GM19452 (cell line): ENCODE results near the gene GSTT4.
"Not testable (repeated sequence)": the region's sequence is repeated elsewhere in the genome, so short reads cannot be mapped to it uniquely, and the experiment has no call there.

Experiments
- ATAC-seq: cut with Tn5 transposase; IDR thresholded peaks from one replicate; pipeline ENCODE4 v1.9.1; 2021; ENCODE audit not compliant: unreplicated experiment

GSTT4 gene

GRCh38 chr22:24005201-24005600, at the start of gene GSTT4:
Gene GSTT4 (minus strand): TSS chr22:24005453. CDS start chr22:24005356, 97 bp downstream.
- ATAC-seq, result no peak

- ATAC-seq, result no peak
Measured at GRCh38 chr22:24054356-24054755, 49.1 kb upstream of the GSTT4 start.

- ATAC-seq, result no peak
Measured at GRCh38 chr22:24053481-24054226, 48.4 kb upstream of the GSTT4 start.

GRCh38 chr22:24051568-24051967, 46.3 kb upstream of the GSTT4 start:
- no peak for ATAC-seq

GRCh38 chr22:24051028-24051427, 45.8 kb upstream of the GSTT4 start:
- no peak for ATAC-seq

- ATAC-seq, result no peak
Measured at GRCh38 chr22:24049978-24050377, 44.7 kb upstream of the GSTT4 start.

- no peak for ATAC-seq
Measured at GRCh38 chr22:24049211-24049610, 44.0 kb upstream of the GSTT4 start.

GRCh38 chr22:24046024-24046423, 40.8 kb upstream of the GSTT4 start:
- ATAC-seq, result no peak

GRCh38 chr22:24043958-24044357, 38.7 kb upstream of the GSTT4 start:
- no peak for ATAC-seq

GRCh38 chr22:24043465-24043864, 38.2 kb upstream of the GSTT4 start:
- not testable (repeated sequence) for ATAC-seq

- ATAC-seq, result no peak
Measured at GRCh38 chr22:24040946-24041345, 35.7 kb upstream of the GSTT4 start.

- ATAC-seq, result no peak
Measured at GRCh38 chr22:24039046-24039445, 33.8 kb upstream of the GSTT4 start.

GRCh38 chr22:24037851-24038765, 32.9 kb upstream of the GSTT4 start:
- no peak for ATAC-seq

- ATAC-seq, result no peak
Measured at GRCh38 chr22:24035296-24035695, 30.0 kb upstream of the GSTT4 start.

- no peak for ATAC-seq
Measured at GRCh38 chr22:24033731-24034130, 28.5 kb upstream of the GSTT4 start.

GRCh38 chr22:24030186-24030702, 25.0 kb upstream of the GSTT4 start:
- ATAC-seq, result no peak

GRCh38 chr22:24029304-24029703, 24.1 kb upstream of the GSTT4 start:
- no peak for ATAC-seq

- ATAC-seq, result no peak
Measured at GRCh38 chr22:24028533-24028932, 23.3 kb upstream of the GSTT4 start.

GRCh38 chr22:24027991-24028390, 22.7 kb upstream of the GSTT4 start:
- no peak for ATAC-seq

- no peak for ATAC-seq
Measured at GRCh38 chr22:24027389-24027975, 22.2 kb upstream of the GSTT4 start.

GRCh38 chr22:24026733-24027132, 21.5 kb upstream of the GSTT4 start:
- no peak for ATAC-seq
